ENCODE measurements around the gene CD248.
A peak's percentile ranks its signal among the peaks of the same experiment; 100 is the strongest.

CD248 gene

GRCh38 chr11:66283461-66284105 is 33.3 kb downstream of the CD248 start:
- no peak overlapping the region for H3K4me3 ChIP-seq (ENCODE audit: low read depth, low read length)
- DNase-seq (ENCODE audit: low read depth): no peak
- no peak for TF ChIP-seq CTCF (IDR thresholded peaks at IDR 0.05; ENCODE audit: low read depth, low read length, missing control alignments)

- no peak overlapping the region for H3K4me3 ChIP-seq (ENCODE audit: low read depth, low read length)
- TF ChIP-seq CTCF (IDR thresholded peaks at IDR 0.05; ENCODE audit: low read depth, low read length, missing control alignments): peak; percentile 97
- peak; percentile 93 for DNase-seq (ENCODE audit: low read depth)
Measured at GRCh38 chr11:66282468-66283455, 34.1 kb downstream of the CD248 start.

- no peak for DNase-seq (ENCODE audit: low read depth)
- no peak overlapping the region for H3K4me3 ChIP-seq (ENCODE audit: low read depth, low read length)
- no peak for TF ChIP-seq CTCF (IDR thresholded peaks at IDR 0.05; ENCODE audit: low read depth, low read length, missing control alignments)
Measured at GRCh38 chr11:66281776-66282467, 34.9 kb downstream of the CD248 start.

GRCh38 chr11:66281001-66281400 is 35.8 kb downstream of the CD248 start:
- no peak overlapping the region for H3K4me3 ChIP-seq (ENCODE audit: low read depth, low read length)
- no peak for DNase-seq (ENCODE audit: low read depth)
- no peak for TF ChIP-seq CTCF (IDR thresholded peaks at IDR 0.05; ENCODE audit: low read depth, low read length, missing control alignments)

- no peak for TF ChIP-seq CTCF (IDR thresholded peaks at IDR 0.05; ENCODE audit: low read depth, low read length, missing control alignments)
- no peak for DNase-seq (ENCODE audit: low read depth)
- no peak overlapping the region for H3K4me3 ChIP-seq (ENCODE audit: low read depth, low read length)
Measured at GRCh38 chr11:66280428-66280827, 36.4 kb downstream of the CD248 start.

- no peak for DNase-seq (ENCODE audit: low read depth)
- TF ChIP-seq CTCF (IDR thresholded peaks at IDR 0.05; ENCODE audit: low read depth, low read length, missing control alignments): no peak
- no peak overlapping the region for H3K4me3 ChIP-seq (ENCODE audit: low read depth, low read length)
Measured at GRCh38 chr11:66279092-66279734, 37.6 kb downstream of the CD248 start.
